HG03108 (cell line): ENCODE data around the gene OTOGL.
A peak's percentile ranks its signal among the peaks of the same experiment; 100 is the strongest.
"Not testable (repeated sequence)": the region's sequence is repeated elsewhere in the genome, so short reads cannot be mapped to it uniquely, and the experiment has no call there.

Source experiments
- ATAC-seq: cut with Tn5 transposase; IDR thresholded peaks from one replicate; pipeline ENCODE4 v1.9.1; 2021; ENCODE audit warnings: moderate library complexity; ENCODE audit not compliant: unreplicated experiment

Gene OTOGL

DNA sequence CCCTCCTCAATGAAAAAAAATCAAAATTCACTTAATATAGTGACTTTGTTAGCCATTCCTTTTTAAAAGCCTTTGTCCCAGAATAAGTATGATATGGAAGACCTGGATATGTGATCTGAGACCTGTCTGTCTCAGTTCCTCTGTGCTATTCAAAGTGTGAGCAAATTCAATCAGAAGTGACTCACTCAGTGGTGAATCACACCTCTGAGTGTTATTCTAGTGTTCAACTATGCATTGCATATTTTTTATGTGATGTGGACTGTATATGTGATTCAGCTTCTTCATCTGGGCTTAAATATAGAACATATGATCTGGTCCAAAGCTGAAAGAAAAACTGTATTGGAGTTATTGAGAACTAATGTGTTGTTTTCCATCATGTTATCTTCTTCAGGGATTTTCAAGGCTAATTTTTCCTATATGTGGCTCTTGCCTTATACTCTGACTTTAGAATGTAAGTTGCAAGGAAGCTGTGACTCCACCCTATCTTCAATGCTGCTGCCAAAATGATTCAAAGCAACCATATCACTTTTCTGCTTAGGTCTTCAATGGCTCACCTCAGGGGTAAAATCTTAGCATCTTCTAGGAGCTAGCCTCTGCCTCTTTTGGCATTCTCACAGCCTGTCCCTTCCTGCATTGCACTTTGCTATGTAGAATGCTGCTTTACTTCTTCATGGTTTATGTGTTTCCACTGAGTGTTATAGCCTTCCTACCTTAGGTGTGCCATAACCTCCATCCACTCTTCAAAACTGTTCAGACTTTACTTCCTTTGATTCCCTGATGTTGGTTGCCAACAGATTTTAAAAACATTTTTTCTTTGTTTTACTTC, 169.8 kb downstream of the OTOGL start:
- no peak for ATAC-seq

DNA sequence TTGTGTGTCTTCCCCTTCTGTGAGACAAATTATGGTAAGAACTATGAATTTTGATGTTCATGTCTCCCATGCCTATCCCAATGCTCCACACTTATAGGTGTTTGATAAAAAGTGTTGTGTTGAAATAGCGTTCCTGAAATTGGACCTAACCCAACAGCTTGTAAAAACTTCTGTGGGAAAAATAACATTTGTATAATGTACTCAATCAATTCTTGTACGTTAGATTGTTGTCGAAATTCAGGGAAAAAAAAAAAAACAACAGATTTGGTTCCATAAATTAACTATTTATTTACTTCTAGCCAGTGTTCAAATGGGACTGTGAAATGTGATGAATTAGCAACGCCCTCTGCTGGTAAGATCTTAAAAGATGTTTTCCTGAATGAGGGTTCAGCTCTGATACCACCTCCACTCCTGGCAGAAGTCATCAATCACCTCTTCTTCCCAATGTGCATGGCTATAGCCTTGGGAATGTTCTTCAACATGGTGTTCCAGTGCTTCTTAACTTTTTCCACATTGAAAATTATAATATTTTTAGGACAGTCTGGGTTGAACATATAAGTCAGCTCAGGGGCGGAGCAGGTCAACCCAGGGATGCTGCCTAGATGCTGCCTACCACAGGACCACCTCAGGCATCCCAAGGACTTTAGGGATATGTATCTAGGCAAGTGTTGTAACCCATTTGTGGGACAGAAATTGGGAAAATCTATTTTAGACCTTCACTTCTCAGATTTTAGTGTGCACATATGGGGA, 170.6 kb downstream of the OTOGL start:
- no peak for ATAC-seq

- ATAC-seq = no peak
Observed at GRCh38 chr12:80271780-80272179, 172.4 kb downstream of the OTOGL start.

DNA sequence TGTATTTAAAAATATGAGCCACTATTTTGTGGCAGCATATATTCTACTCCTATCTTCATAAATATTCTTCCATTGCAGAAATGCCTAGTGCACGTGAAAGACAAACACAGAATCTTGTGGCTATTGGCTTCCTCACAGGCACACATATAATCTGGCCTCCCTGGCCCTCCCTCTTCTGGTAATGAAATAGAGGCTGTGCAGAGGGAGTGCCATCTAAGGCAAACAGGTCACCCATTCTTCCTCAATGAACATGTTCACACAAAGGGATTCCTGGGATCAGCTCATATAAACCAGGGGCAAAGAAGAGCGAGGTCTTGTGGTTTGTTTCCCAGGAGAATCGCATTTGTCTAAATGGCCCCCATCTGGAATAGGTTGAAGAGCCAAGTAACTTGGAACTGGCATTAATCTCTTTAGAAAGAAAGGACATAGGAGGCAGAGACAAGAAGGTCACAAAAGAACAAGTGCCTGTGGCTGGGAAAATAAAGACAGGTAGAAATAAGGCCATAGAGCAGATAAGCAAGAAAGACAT, 173.1 kb downstream of the OTOGL start:
- ATAC-seq = no peak

DNA sequence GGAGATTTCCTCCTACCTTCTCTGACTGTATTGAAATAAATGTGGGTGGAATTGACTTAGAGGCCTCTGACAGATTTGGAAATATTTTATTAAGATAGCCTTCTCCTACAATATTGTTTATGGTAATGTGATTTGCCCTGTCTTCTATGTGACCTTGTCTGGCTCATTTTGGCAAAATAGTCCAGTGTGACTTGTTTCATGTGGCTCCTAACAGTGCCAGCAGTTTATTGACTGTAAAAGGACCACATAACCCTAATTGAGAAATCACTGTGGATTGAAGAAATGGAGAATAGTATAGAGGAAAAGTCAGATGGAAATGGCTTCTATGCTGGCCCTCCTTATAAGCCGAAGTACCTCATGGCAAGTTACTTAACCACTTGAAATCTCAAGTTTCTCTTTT, 173.8 kb downstream of the OTOGL start:
- ATAC-seq = no peak

GRCh38 chr12:80277732-80278131, 178.4 kb downstream of the OTOGL start:
- ATAC-seq = no peak

GRCh38 chr12:80282226-80282625, 182.9 kb downstream of the OTOGL start:
- no peak for ATAC-seq

DNA sequence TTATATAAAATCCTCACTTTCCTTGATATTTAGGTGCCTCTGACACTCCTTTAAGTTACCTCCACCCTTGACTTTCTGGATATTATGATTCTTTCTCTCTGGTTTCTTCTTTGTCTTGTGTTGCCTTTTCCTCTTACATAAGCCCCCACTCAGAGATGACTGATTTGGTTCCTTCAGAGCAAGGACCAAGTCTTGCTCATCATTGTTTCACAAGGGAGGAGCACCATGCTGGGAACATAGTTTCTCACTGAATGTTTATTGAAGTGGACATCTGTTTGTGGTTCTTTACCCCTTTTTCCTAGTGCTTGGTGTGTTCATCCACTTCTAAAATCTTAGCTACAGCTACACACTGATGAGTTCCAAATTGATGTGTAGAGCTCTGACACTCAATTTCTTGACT, 183.4 kb downstream of the OTOGL start:
- no peak for ATAC-seq

GRCh38 chr12:80291108-80291754, 191.9 kb downstream of the OTOGL start:
- no peak for ATAC-seq

GRCh38 chr12:80293347-80293746, 194.0 kb downstream of the OTOGL start:
- ATAC-seq = peak; percentile 37

DNA sequence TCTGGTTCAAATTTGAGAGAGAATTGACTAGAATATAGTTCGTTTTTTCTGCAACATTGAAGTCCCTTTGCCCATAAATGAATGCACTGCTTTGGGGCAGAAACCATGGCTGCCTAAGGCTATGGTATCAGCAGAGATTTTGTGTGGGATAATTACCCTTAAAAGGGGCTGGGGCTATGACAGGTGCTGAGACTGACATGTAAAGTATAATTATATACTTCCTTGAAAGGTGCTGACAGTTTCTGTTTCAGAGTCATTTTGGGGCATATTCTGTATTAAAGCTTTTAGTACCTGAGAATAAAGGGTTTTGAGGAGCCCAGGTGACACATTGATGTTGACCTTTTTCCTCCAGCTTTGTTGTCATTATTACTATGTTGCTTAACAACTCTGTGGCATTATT, 194.4 kb downstream of the OTOGL start:
- ATAC-seq = peak; percentile 65

DNA sequence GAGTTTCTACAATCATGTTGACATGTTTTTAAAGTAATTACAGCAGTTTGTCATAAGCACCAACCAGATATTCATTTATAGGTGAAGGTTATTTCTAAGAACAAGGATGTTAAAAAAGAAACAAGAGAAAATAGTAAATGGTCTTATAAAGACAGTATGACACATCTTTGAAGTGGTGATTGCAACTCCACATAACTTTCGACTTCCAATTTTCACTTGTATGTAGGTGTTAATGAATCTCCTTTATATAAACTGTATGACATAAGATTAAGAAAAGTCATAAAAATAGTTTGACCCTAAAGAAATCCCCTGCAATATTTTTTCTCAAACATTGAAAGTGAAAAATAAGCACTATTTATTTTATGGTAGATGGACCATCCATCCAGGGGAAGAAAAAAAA, 199.9 kb downstream of the OTOGL start:
- ATAC-seq = no peak

GRCh38 chr12:80299976-80300375, 200.6 kb downstream of the OTOGL start:
- ATAC-seq = peak; percentile 71

- ATAC-seq = not testable (repeated sequence)
Observed at GRCh38 chr12:80307436-80307835, 208.1 kb downstream of the OTOGL start.

- ATAC-seq = no peak
Observed at GRCh38 chr12:80313209-80313608, 213.9 kb downstream of the OTOGL start.

- no peak for ATAC-seq
Observed at GRCh38 chr12:80314741-80315140, 215.4 kb downstream of the OTOGL start.

DNA sequence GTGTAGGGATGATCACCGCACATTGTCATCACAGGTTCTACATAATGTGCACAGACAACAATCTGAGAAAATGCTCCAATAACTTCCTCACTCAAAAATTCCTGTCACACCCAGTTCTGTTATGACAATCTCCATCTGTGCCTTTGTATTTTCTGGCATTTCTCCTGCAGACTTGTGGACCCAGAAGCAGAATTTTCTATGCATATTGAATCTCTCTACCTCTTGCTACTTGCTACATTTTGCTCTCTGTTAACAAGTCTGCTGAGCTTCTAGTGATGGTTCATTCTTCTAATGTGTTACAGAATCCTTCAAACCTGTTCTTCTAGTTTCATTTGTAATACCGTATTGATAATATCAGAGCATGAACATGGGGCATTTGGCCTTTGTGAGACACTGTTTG, 216.9 kb downstream of the OTOGL start:
- ATAC-seq = no peak

GRCh38 chr12:80317307-80317706, 218.0 kb downstream of the OTOGL start:
- no peak for ATAC-seq

GRCh38 chr12:80317899-80318298, 218.6 kb downstream of the OTOGL start:
- ATAC-seq = no peak

DNA sequence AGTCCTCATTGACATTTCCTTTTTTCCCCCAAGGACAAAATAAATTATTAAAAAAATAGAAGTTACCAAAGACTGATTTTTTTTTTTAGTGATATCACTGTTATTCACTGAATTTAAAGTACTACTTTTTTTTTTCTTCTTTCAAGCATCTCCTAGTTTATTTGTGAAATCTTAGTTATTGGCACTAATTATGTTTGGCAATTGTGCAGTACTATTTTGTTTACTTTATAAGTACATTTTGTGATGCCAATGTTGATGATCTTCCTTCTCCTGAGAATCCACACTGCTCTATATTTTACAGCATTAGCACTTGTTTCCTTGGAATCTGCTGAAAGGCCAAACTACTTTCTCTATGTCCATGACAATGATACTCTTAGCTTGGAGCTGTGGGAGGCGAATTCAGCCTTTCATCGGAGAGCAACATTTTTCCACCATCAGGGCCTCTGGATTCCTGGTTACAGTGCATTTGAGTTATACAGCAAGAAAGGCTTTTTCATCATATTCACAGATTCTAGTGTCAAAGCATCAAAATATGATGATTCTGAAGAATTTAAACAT, 220.9 kb downstream of the OTOGL start:
- ATAC-seq = no peak

DNA sequence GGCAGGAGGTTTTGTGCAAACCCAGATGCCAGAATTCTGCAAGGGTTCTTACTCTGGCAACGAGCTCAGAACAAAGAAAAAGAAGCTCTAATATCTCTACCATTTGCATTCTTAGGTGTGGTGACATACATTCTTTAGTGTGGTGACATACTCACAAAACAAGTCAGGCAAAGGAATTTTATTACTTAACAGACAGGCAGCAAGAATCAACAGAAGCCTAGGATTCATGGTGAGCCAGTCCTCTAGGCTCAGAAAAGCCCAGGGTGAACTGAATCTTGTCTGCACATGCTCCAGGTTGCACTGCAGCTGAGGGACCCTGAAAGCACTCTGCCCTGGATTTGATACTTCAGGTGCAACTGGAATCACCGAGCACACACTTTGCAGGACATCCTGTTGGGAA, 222.3 kb downstream of the OTOGL start:
- no peak for ATAC-seq
